ENCODE measurements around the gene MAD1L1.

Gene MAD1L1

DNA sequence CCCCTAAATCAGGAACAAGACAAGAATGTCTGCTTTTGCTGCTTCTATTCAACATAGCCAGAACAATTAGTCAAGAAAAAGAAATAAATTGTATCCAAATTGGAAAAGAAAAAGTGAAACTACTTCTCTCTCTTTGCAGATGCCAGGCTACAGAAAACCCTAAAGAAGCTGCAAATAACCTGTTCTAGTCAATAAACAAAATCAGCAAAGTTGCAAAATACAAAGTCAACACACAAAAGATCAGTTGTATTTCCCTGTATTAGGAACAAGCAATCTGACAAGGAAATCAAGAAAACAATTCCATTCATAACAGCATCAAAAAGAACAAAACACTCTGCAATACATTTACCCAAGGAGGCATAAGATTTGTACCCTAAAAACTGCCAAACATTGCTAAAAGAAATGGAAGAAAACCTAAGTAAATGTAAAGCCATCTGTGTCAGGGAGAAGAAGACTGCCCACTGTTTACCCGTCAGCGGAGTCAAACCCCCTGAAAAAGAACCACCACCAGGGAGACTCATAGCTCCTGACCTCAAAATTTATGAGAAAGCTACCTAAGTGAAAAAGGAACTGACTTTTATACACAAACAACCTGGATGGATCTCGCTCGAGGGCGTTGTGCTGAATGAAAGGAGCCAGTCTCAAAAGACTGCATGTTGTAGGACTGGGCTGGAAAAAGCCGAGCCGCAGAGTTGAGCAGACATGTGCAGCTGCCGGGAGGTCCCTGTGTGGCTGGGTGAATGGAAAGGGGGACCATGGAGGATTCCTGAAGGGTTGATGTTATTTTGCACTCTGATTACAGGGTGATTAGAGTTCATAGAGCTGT lies 263.1 kb downstream of the MAD1L1 start:
- no peak overlapping the region for H3K4me3 ChIP-seq (ENCODE audit: low read depth in 1 of 2, low read length in 1 of 2)
- H3K27me3 ChIP-seq, result no peaks in the 10 kb centered on the region
- H3K9me3 ChIP-seq, result no peaks in the 10 kb centered on the region
- TF ChIP-seq, protein P1, sequence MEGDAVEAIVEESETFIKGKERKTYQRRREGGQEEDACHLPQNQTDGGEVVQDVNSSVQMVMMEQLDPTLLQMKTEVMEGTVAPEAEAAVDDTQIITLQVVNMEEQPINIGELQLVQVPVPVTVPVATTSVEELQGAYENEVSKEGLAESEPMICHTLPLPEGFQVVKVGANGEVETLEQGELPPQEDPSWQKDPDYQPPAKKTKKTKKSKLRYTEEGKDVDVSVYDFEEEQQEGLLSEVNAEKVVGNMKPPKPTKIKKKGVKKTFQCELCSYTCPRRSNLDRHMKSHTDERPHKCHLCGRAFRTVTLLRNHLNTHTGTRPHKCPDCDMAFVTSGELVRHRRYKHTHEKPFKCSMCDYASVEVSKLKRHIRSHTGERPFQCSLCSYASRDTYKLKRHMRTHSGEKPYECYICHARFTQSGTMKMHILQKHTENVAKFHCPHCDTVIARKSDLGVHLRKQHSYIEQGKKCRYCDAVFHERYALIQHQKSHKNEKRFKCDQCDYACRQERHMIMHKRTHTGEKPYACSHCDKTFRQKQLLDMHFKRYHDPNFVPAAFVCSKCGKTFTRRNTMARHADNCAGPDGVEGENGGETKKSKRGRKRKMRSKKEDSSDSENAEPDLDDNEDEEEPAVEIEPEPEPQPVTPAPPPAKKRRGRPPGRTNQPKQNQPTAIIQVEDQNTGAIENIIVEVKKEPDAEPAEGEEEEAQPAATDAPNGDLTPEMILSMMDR (IDR thresholded peaks at IDR 0.05), result no peak
- H3K27ac ChIP-seq, result no peak overlapping the region
- H3K36me3 ChIP-seq, result peaks cover 4% of the 10 kb centered on the region
- no peaks in the 10 kb centered on the region for H3K4me1 ChIP-seq (ENCODE audit: control insufficient read depth in 1 of 2, insufficient read depth in 1 of 2, low read depth in 1 of 2, low read length in 1 of 2)

DNA sequence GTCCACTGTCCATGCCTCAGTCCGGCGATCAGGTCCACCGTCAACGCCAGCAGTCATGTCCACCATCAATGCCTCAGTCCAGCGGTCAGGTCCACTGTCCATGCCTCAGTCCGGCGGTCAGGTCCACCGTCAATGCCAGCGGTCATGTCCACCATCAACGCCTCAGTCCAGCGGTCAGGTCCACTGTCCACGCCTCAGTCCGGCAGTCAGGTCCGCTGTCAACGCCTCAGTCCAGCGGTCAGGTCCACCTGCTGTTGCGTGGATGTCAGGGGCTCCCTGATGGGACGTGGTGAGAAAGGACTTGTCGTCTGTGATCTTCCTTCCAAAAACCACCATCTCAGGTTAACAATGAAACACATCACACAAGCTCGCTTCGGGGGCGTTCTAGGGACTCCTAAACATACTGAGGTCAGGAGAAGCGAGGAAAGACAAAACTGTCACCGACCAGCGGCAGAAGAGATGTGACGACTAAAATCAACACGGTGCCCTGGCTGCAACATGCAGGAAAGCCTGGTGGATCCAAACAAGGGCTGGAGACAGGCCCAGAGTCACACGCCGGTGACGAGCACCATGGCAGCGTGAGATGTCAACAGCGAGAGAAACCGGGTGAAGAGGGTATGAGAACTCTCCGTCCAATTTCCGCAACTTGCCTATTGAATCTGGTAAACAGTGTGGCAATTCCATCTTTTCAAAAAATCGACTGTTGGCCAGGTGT lies 264.2 kb downstream of the MAD1L1 start:
- no peak overlapping the region for H3K4me3 ChIP-seq (ENCODE audit: low read depth in 1 of 2, low read length in 1 of 2)
- H3K4me1 ChIP-seq (ENCODE audit: control insufficient read depth in 1 of 2, insufficient read depth in 1 of 2, low read depth in 1 of 2, low read length in 1 of 2), result no peaks in the 10 kb centered on the region
- no peaks in the 10 kb centered on the region for H3K27me3 ChIP-seq
- H3K27ac ChIP-seq, result no peak overlapping the region
- H3K9me3 ChIP-seq, result no peaks in the 10 kb centered on the region
- TF ChIP-seq, protein P1 (IDR thresholded peaks at IDR 0.05), result no peak
- H3K36me3 ChIP-seq, result peaks cover under 1% of the 10 kb centered on the region

DNA sequence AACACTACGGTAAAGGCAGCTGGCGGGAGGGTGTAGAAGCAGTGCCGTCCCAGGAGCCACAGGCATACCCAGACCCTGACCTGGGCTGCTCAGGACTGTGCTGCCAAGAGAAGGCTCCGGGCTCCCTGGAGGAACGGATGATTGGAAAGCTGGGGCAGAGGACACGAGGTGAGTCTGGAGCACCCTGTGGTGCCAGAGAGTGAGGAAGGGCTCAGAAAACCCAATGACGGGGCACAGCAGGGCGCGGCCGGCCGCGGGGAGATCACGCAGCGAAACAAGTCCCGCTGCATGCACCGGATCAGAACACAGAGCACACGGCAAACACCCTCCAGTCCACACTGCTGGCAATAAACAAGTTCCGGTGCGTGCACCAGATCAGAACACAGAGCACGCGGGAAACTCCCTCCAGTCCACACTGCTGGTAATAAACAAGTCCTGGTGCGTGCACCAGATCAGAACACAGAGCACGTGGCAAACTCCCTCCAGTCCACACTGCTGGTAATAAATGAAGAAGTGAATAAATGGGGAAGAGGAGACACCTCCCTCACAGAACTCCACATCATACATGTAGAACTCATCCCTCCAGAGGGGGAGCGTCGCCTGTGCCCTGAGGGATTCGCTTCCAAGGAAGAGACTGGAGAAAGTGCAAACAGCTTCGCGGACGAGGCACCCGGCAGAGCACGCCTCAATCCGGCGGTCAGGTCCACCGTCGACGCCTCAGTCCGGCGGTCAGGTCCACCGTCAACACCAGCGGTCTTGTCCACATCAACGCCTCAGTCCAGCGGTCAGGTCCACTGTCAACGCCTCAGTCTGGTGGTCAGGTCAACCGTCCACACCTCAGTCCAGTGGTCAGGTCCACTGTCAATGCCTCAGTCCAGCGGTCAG lies 265.0 kb downstream of the MAD1L1 start:
- no peaks in the 10 kb centered on the region for H3K4me1 ChIP-seq (ENCODE audit: control insufficient read depth in 1 of 2, insufficient read depth in 1 of 2, low read depth in 1 of 2, low read length in 1 of 2)
- H3K27ac ChIP-seq, result no peak overlapping the region
- TF ChIP-seq, protein P1 (IDR thresholded peaks at IDR 0.05), result no peak
- no peaks in the 10 kb centered on the region for H3K27me3 ChIP-seq
- H3K9me3 ChIP-seq, result no peaks in the 10 kb centered on the region
- H3K36me3 ChIP-seq, result no peaks in the 10 kb centered on the region
- H3K4me3 ChIP-seq (ENCODE audit: low read depth in 1 of 2, low read length in 1 of 2), result no peak overlapping the region

DNA sequence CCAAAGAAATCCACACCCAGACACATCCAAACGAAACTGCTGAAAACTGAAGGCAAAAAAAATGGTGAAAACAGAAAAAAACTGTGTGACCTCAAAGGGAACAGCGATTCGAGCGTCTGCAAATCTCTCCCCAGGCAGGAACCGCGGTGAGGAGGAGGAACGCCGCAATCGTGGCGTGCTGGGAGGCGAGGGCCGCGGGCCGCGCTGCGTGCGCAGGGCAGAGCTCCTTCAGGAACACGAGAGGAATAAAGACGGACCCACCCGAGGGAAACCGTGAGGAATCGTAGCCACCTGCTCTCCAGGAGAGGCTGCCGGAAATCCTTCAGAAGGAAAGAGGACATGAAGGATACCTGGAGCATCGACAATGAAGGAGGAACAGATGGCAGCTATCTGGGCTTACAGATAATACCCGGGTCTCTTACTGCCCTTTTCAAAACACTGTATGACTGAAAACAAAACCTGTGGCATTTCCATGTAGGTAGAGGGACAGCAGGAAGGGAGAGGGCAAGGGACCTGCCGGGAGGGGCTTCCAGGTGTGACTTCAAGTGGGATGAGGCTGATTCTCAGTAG lies 266.0 kb downstream of the MAD1L1 start:
- H3K4me3 ChIP-seq (ENCODE audit: low read depth in 1 of 2, low read length in 1 of 2), result no peak overlapping the region
- no peak overlapping the region for H3K27ac ChIP-seq
- H3K4me1 ChIP-seq (ENCODE audit: control insufficient read depth in 1 of 2, insufficient read depth in 1 of 2, low read depth in 1 of 2, low read length in 1 of 2), result no peaks in the 10 kb centered on the region
- no peaks in the 10 kb centered on the region for H3K36me3 ChIP-seq
- H3K9me3 ChIP-seq, result no peaks in the 10 kb centered on the region
- TF ChIP-seq, protein P1 (IDR thresholded peaks at IDR 0.05), result no peak
- H3K27me3 ChIP-seq, result no peaks in the 10 kb centered on the region
